ENCODE measurements around the gene LARP6.
"Not testable (repeated sequence)": the region's sequence is repeated elsewhere in the genome, so short reads cannot be mapped to it uniquely, and the experiment has no call there.

Gene LARP6

DNA sequence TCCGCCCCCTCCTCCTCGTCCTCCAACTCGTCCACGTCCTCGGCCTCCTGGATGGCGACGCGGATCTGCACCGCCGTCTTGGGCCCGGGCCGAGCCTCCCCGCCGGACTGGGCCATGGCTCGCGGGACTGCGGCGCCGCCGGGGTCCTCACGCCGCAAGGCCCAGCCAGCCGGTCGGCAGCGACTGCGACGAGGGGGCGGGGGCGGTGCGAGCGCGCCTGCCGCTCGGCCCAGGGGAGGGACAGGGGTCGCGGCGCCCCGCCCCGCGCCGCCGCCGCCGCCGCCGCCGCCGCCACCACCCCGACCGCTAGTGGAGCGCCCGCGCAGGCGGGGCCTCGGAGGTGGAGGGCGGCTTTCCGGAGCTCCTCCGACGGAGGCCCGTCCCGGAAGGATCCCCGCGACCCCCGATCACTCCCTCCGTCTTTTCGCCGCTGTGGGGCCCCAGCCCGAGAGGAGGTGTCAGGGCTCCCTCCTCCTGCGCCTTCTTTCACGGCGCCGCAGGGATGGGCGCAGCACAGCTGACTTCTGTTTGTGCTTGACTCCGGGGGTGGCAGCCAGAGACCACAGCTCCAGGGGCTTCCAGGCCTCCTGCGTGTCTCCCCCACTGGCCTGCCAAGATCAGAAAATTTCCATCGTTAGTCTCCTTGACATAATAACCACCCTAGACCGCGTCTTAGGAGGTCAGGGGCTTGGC, at the start of gene LARP6:
TSS of gene LARP6 (minus strand) at position 185 of the 693 bp plus-strand sequence. CDS start at position 116, 69 bp downstream.
- DNase-seq (ENCODE audit: low read depth): no peak

DNA sequence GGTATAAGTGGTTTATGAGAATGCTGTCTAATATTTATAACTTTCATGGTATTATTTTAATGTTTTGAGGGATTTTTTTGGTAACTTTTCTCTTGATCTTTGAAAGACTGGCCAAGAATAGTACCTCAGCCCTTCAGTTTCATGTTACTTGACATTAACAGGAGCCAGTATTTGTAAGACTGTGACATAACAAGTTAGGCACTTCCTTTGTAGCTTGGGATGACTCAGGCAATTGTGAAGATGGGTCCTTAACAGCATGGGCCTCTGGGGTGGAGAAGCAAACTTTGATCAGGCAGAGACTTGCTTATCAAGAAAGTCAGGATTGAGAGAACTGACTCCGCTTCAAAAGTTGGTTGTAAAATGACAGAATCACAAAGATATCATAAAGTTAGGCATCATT, 48.1 kb upstream of the LARP6 start:
- no peak for DNase-seq (ENCODE audit: low read depth)

DNA sequence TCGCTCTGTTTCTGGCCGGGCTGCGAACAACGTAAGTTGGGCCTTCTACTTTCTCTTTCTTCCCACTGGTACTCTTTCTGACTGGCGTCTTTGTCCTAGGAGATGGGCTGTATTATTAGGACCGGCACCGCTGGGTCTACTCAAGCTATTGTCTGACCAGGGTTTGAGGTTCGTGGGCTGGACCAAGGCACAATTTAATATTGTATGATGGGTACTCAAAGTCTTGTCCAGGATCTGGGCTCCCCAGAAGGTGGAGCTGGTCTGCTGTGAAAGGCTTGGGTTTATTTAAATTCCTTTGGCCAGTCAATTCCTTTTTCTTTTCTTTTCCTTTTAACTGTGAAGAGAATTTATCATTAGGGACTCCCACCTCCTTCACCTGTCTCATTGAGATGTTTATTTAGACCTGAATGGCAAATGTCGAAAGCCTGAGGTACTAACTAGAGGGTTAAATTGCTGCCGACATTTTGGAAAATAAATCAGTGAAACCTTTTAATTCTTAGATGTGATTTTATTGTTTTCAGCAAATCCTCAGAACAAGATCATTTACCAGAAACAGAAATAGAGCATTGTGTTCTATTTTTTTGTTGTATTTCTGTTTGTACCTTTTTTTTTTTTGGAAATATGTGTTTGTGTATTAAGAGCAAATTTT, 39.1 kb upstream of the LARP6 start:
- no peak for DNase-seq (ENCODE audit: low read depth)

DNA sequence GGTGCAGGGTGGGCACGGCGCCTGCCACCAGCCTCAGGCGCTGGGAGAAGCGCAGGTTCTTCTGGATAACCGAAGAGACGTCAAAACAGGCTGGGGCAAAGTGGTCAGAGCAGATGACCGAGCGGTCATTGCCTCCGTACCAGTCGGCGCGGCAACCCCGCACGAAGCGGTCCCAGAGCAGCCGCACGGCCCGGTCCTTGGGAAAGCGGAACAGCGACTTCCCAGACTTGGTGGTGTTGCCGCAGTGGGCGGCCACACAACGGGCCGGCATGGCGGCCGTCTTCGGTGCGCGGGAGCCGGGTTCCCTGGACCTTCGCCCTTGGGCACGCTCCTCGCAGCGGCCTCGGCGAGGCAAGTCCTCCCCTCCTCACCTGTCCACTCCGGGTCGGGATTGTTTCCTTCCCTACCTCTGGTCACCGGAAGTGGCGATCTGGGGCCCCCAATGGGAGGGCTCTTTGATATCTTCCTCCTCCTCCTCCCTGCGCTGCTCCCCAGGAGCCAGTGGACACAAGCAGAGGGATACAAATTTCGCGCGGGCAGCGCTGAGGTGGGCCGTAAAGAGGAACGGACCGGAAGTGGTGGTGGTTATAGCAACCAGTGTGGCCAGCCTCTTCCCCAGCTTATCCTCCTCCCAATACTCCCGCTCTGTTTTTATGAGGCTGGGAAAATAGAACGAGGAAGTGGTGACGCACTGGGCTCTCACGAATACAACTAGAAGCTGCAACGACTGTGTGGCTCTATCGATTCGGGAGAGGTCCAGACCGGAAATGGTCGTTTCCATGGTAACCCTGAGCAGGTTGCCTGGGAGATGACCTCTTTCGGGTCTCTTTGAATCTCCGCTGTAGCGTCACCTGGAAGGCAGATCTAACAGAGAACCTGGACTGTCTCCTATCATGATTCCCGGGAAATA, 38.3 kb upstream of the LARP6 start, which contains the start of the genes LRRC49 and THAP10:
TSS of gene LRRC49 (plus strand) at position 825 of the 910 bp plus-strand sequence. CDS start at position 894, 69 bp downstream.
TSS of gene THAP10 (minus strand) at position 432 of the 910 bp plus-strand sequence. CDS start at position 271, 161 bp downstream.
- DNase-seq (ENCODE audit: low read depth): no peak

DNA sequence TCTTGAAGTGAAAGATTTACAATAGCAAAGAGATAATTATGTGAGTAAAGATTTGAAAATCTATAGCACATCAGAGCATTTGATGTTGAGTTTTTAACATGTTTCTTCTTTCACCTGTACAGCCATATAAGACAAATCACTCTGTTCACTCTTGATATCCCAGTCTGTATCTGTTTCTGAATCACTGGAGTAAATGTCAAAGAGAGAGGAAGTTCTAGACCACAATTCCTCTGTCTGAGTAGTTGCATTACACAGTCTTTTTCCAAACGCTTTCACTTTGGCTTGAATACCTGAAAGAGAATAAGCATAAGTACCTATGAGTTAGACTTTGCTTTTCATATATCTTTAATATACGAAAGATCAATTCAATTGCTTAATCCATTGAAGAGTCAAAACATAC, 28.4 kb upstream of the LARP6 start:
- no peak for DNase-seq (ENCODE audit: low read depth)

DNA sequence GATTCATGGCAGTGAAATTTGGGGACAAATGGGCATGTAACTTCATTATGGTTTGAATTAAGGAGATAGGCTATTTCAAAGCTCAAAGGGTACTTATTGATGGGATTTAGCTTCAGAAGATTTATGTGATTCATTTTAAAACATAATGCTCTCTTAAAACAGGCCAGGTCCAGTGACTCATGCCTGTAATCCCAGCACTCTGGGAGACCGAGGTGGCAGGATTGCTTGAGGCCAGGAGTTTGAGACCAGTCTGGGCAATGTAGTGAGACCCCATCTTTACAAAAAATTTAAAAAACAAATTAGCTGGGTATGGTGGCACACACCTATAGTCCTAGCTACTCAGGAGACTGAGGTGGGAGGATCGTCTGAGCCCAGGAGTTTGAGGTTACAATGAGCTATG, 26.8 kb upstream of the LARP6 start:
- no peak for DNase-seq (ENCODE audit: low read depth)

DNA sequence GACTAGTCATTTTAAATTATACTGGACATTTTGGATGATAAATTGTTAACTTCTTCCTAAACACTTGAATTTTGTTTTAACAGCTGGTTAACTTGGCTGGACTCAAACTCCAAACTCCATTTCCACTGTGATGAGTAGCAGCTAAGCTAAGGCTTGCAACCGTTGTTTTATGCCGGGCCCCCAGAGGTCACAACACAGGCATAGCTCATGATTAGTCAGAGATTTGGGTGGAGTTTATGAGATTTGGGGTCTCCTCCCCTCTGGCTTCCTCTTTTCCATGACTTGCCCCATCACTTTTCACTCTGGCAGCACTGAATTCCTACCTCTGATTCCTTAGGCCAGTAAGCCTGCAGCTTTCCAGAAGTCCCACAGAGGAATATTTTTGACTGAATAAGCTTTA, 25.4 kb upstream of the LARP6 start:
- DNase-seq (ENCODE audit: low read depth): no peak

DNA sequence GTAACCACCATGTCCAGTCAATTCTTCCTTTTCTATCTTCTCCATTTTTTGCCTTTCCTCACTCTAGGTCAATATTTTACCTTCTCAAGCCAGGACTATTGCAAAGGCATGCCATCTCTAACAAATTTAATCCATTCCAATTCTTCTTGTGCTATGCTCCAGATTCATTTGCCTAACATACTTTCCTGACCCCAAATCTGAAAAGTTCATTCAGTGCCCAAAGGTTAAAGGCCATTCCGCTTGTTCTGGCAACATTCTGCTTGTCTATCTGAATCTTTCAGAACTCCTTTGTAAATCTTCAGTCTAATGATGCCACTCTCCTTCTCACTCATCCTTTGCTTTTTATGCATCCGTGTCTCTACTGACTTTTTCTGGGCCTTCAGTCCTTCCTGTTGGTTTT, 22.7 kb upstream of the LARP6 start:
- no peak for DNase-seq (ENCODE audit: low read depth)

DNA sequence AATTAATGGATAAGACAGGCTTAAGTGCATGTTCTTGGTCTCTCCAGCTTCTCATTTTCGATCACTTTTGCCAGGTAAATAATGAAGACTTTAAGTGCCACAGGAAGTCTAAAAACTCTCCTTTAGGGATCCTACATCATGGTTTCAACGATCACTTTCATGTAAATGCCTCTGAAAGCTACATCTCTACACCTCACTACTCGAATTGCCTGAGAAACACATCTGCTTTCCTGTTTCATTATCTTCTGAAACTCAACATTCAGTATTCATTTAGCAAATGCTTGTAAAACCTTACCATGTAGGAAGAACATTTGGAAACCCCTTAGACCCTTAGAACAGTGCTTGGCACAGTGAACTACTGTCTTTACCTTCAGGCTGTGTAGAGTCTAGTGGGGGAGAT, 22.1 kb upstream of the LARP6 start:
- DNase-seq (ENCODE audit: low read depth): no peak

DNA sequence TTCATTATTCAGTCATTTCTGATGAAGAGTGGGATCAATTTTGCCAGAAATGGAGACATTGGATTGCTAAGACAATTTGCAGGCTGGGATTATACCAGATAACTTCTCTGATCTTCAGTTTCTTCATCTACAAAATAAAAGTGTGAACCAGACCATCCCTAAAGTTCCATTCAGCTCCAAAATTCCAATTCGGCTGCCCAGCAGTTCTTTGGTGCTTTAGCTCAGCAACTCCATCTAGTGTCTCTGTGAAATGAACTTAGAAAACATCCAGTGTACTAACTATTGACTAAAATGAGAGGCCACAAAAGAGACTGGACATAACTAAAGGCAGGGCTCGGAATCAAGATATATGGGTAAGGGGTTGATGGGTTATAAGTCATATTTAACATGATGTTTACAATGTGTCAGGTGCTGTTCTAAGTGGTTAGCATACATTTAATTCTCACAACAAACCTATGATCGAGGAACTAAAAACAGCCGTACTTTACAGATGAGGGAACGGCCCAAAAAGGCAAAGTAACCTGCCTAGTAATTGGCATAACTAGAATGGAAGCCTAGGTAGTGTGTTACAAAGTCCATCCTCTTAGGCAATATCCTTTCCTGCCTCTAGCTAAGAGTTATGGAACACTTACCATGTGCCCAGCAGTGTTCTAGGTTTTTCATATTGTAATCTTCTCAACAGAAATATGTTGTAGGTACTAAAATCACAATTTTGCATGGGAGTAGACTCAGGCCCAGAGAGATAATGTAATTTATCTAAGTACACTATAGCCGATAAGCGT, 21.2 kb upstream of the LARP6 start:
- no peak for DNase-seq (ENCODE audit: low read depth)

DNA sequence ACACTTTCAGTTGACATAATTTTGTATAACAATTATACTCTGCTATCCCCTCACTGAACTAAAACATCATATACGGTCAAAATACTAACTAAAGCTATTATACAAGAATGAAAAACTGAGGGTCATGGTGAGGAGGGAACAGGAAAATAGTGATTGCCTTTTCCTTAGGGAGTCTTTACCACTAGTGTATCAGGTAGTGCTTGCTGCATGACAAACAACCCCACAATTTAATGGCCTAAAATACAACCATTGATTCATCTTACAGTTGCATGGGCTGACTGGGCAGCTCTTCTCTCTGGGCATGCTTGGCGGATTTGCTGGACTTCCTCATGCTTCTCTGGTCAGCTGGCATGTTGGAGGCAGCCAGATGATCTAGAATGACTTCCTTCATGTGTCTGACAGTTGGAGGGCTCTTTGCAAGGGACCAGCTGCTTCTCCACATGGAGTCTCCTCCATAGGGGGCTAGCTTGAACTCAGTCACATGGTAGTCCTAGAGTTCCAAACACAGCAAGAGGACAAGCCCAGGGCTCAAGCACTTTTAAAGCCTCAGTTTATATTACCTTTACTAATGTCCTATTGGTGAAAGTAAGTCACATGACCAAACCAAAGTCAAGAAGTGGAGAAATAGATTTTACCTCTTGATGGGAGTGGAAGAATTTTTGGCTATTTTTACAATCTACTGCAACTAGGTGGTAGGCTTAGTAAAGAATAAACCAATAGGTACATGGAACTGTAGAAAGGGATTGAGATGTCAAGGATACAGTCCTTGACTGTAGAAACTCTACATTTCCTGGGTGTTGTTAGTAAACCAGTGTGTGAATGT, 19.5 kb upstream of the LARP6 start:
- DNase-seq (ENCODE audit: low read depth): no peak

DNA sequence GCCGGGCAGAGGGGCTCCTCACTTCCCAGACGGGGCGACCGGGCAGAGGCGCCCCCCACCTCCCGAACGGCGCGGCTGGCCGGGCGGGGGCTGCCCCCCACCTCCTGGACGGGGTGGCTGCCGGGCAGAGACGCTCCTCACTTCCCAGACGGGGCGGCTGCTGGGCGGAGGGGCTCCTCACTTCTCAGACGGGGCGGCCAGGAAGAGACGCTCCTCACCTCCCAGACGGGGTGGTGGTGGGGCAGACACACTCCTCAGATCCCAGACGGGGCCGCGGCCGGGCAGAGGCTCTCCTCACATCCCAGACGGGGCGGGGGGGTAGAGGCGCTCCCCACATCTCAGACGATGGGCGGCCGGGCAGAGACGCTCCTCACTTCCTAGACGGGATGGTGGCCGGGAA, 17.5 kb upstream of the LARP6 start:
- DNase-seq (ENCODE audit: low read depth): not testable (repeated sequence)

DNA sequence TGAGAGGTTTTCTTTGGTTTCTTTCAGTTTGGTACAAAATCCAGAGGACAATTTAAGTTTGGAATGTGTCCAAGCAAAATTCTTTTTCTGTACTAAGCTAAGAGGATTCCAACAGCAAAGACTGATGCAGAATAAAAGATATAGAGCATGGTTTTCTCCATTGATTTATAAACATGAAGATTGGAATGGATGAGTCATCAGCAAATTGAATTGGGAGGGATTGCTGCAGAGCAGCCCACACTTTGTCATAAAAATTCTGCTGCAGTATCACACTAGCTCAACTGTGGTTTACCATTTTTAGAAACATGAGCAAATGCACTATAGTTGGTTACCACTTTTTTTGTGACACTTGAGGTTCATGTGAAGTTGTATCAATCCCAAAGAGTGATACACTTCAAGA, 16.1 kb upstream of the LARP6 start:
- DNase-seq (ENCODE audit: low read depth): no peak

DNA sequence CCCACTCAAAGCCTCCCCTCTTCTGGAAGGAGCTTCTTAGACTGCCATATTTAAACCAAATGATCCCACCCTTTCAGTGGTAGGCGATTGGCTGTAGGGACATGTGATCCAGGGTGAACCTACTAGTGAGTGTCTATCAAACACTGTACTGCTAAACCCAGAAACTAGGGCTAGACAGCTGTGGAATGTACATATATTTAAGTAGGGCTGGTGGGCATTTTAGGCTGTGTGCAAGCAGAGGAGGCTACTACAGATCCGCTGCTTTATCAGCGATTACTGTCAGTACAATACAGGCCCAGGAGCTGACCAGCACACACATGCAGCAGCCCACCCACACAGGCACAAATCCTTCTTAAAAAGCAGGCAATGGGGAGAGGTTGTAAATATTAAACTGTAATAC, 15.4 kb upstream of the LARP6 start:
- no peak for DNase-seq (ENCODE audit: low read depth)

DNA sequence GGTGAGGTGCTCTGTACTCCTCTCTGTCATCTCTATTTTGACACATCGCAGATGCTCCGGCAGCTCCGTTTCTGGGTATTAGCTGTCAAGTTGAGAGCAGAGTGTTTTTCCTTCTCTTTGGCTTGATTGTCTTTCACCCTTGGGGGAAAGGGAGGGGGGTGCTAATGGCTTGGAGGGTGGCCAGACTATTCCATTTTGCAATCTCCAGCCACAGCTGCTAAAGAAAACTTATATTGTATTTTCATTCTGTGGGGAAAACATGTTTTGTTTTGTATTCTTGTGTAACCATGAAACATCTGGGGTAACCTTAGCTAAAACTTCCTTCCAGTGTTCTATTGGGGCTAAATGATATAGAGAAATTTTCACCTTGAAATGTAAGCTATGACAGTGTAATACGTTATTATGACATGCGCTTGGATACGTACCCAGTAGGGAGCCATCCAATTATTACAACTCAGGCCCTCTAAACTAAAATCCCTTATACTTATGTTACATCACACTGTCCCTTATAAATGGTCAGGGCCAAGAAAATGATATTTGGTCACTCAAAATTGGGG, 14.0 kb upstream of the LARP6 start:
- no peak for DNase-seq (ENCODE audit: low read depth)

DNA sequence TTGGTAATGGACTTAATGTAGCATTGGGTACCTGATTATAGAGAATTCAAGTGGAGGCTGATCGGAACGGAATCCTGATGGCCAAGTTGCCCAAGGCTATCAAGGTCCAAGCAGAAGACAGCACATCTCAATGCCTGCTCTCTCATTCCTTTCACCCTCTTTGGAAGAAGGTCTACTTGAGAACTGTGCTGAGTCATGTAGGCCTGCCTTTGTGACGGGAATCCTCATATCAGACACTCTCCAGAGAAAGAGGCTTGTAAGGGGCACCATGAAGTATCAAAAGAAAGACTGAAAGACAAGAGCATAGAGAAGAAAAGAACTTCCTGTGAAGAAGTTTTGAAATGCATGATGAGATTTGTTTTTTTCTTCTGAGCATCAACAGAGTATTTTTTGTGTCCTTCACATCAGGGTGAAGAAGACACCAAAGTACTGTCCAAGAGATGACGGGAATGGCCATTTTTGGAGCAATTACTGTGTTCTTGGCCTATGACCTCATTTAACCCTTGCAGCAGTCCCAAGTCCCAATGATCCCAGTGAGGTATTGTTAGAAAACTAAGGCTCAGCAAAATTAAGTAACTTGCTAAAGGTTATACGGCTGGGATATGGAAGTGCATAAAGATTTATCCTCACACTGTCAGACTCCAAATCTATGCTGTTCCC, 13.2 kb upstream of the LARP6 start:
- DNase-seq (ENCODE audit: low read depth): no peak

DNA sequence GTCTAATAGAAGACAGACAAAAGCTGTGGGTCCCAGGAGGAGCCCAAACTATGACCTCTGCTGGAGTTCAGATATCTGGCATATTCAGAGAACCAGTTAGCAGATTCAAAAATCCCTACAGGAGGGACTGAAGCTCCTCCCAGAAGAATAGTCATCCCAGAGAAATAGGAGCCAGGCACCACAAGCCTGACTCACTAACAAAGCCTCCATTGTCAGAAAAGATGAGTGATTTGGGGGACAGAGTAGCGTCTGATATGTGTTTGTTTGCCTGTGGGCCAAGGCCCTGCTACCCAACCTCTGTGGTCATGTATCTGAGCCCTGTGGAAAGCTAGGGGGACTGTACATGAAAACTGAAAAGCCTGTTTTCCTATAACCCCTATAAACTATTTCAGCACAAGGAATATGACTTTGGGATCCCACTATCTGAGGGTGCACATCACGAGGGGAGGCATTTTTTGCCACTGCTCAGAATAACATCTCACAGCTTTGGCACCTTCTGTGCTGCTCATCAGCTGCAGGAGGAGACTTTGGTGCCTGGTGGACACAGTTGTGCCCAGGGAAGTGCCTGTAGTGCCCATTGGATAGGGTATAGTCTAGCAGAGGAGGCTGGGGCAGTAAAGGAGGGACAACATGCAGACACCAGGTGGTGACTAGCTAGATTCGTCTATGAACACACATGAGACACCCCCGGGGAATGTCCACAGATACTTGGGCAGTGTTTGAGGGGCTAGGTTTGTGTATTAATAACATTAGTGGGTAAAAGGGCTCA, 9.7 kb upstream of the LARP6 start:
- no peak for DNase-seq (ENCODE audit: low read depth)

DNA sequence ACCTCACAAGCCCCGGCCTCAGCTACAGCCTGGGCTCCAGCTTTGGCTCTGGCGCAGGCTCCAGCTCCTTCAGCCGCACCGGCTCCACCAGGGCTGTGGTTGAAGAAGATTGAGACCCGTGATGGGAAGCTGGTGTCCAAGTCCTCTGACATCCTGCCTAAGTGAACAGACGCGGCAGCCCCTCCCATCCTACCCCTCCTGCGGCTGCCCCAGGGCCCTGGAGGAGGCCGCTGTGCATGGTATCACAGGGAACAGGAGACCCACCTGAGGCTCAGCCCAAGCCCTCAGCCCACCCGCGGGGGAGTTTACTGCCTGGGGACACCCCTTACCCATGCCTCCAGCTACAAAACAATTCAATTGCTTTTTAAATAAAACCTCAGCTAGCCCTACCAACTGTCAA, 6.0 kb upstream of the LARP6 start:
- no peak for DNase-seq (ENCODE audit: low read depth)

DNA sequence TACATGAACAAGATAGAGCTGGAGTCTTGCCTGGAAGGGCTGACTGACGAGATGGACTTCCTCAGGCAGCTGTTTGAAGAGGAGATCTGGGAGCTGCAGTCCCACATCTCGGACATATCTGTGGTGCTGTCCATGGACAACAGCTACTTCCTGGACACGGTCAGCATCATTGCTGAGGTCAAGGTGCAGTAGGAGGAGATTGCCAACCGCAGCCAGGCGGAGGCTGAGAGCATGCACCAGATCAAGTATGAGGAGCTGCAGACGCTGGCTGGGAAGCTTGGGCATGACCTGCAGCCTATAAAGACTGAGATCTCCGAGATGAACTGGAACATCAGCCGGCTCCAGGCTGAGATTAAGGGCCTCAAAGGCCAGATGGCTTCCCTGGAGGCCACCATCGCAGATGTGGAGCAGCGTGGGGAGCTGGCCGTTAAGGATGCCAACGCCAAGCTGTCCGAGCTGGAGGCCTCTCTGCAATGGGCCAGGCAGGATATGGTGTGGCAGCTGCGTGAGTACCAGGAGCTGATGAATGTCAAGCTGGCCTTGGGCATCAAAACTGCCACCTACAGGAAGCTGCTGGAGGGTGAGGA, 5.5 kb upstream of the LARP6 start:
- no peak for DNase-seq (ENCODE audit: low read depth)

Data from activated T-cell treated with anti-CD3 and anti-CD28 coated beads for 1 hour (primary cell).